Stimulated activated effector memory CD8-positive, alpha-beta T cell treated with anti-CD3 and anti-CD28 coated beads, Interleukin-12 subunit alpha, Interleukin-12 subunit beta, amount 100 ng/mL, for 72 hours (primary cell): ENCODE data around the gene DPH2.

Experiments
- ATAC-seq: fragments of 150-1000 bp; cut with Tn5 transposase; 2 replicates; pipeline ENCODE4 v1.10.0; 2021
- DNase-seq, 2 donors: peaks; one replicate each; pipeline ENCODE4 v3.0.0; 2021 to 2022; ENCODE audit warnings: low spot score in 2 of 2
- H3K27ac Mint-ChIP-seq: one replicate; pipeline ENCODE4 v1.8.0; 2022; ENCODE audit warnings: mild to moderate bottlenecking, mixed read lengths
- H3K36me3 Mint-ChIP-seq: one replicate; pipeline ENCODE4 v1.8.0; 2022; ENCODE audit warnings: mild to moderate bottlenecking, mixed read lengths
- H3K4me1 Mint-ChIP-seq: one replicate; pipeline ENCODE4 v1.8.0; 2022; ENCODE audit warnings: mixed read lengths
- H3K4me3 Mint-ChIP-seq: one replicate; pipeline ENCODE4 v1.8.0; 2022; ENCODE audit warnings: mild to moderate bottlenecking, mixed read lengths
- H3K9me3 Mint-ChIP-seq: one replicate; pipeline ENCODE4 v1.8.0; 2022; ENCODE audit warnings: mixed read lengths

Gene DPH2

GRCh38 chr1:43994794-43995790, 25.3 kb downstream of the DPH2 start:
- DNase-seq (no peak), ATAC-seq (no peak)
- H3K4me1 Mint-ChIP-seq, result peaks cover 20% of the 10 kb centered on the region
- H3K9me3 Mint-ChIP-seq, result no peaks in the 10 kb centered on the region
- H3K4me3 Mint-ChIP-seq, result no peak overlapping the region
- peaks cover 14% of the 10 kb centered on the region for H3K36me3 Mint-ChIP-seq
- H3K27ac Mint-ChIP-seq, result no peak overlapping the region

DNA sequence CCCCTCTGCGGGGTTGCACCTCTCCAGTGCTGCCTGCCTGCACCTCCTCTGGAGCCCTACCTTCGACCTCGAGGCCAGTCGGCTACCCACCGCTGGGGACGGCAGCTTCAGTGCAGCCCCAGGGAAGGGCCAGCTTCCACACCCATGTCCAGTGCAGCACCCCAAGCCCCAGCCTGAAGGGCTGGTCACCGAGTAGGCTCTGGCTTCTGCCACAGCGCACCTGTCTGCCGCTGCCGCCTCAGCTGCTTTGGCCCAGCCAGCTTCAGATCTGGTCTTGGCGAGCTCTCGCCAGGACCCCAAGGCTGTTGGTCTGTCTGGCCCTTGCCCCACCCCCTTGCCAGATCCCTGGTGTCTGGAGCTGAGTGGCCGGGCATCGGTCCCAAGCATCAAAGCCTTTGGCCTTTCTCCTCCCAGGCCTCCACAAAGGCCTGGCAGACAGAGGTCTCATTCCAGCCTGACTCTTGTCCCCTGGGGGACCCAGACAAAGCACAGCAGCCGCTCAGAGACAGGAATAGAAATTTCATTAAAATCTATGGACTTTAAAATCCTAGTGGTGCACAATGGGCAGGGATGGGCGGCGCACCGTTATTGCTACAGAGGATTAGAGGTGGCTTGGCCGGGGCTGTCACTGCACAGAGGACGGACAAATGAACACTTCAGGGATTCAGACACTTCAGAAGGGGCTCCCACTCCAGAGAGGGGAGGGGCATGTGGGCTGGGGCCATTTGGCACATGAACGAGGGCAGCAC, 26.3 kb downstream of the DPH2 start:
- Mint-ChIP-seq H3K27ac (no peak overlapping the region), H3K4me3 (no peak overlapping the region), H3K4me1 (peaks cover 20% of the 10 kb centered on the region), H3K9me3 (no peaks in the 10 kb centered on the region), H3K36me3 (peaks cover 14% of the 10 kb centered on the region)
- no peak for DNase-seq
- no peak for ATAC-seq

DNA sequence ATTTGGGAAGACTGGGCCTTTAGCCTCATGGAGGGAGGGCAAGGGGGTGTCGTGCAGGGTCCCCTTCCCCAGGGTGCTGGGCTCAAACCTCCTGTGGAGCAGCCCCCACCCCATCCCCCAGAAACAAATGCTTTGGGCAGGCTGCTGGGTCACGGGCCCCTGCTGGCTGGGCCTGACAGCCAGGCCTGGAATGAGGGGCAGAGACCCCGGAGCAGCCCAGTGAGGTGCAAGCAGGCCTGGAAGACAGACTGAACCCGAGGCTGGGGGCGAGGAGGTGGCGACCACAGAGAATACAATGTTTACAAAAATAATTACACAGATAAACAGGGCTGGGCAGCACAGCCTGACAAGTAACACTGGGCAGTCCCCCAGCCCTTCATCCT, 26.9 kb downstream of the DPH2 start:
- DNase-seq (no peak), ATAC-seq (no peak)
- H3K27ac Mint-ChIP-seq, result no peak overlapping the region
- no peaks in the 10 kb centered on the region for H3K9me3 Mint-ChIP-seq
- H3K36me3 Mint-ChIP-seq, result peaks cover 10% of the 10 kb centered on the region
- H3K4me1 Mint-ChIP-seq, result peaks cover 16% of the 10 kb centered on the region
- H3K4me3 Mint-ChIP-seq, result no peak overlapping the region

GRCh38 chr1:43997295-43997999, 27.6 kb downstream of the DPH2 start:
- DNase-seq (no peak), ATAC-seq (no peak)
- Mint-ChIP-seq H3K27ac (no peak overlapping the region), H3K36me3 (peaks cover 6% of the 10 kb centered on the region), H3K9me3 (no peaks in the 10 kb centered on the region), H3K4me1 (peaks cover 9% of the 10 kb centered on the region), H3K4me3 (no peak overlapping the region)

DNA sequence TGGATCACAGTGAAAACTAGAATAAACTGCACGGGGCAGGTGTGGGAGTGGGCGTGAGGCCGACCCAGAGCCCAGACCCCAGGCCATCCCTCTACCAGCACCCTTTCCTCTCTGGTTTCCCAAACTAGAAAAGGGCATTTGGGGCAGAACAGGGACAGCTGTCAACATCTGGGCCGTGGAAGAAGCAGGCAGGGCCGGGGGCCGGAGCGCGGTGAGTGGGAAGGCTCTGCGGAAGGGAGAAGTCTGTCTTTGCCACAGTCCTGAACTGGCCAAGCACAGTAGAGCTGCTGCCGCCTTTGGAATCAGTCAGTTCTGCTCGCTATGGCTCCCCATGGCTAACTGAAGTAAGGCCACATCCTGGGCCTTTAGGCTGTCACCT, 28.2 kb downstream of the DPH2 start:
- DNase-seq (no peak), ATAC-seq (no peak)
- Mint-ChIP-seq H3K27ac (no peak overlapping the region), H3K9me3 (no peaks in the 10 kb centered on the region), H3K4me1 (peaks cover 6% of the 10 kb centered on the region), H3K36me3 (peaks cover 6% of the 10 kb centered on the region), H3K4me3 (no peak overlapping the region)

- Mint-ChIP-seq H3K9me3 (no peaks in the 10 kb centered on the region), H3K36me3 (peaks cover 5% of the 10 kb centered on the region), H3K27ac (no peak overlapping the region), H3K4me1 (peaks cover 6% of the 10 kb centered on the region), H3K4me3 (no peak overlapping the region)
- DNase-seq, result no peak
- no peak for ATAC-seq
Measured at GRCh38 chr1:43999455-43999854, 29.6 kb downstream of the DPH2 start.

- H3K4me3 Mint-ChIP-seq, result no peak overlapping the region
- no peaks in the 10 kb centered on the region for H3K9me3 Mint-ChIP-seq
- no peak for ATAC-seq
- no peaks in the 10 kb centered on the region for H3K36me3 Mint-ChIP-seq
- no peak for DNase-seq
- H3K4me1 Mint-ChIP-seq, result peaks cover 6% of the 10 kb centered on the region
- no peak overlapping the region for H3K27ac Mint-ChIP-seq
Measured at GRCh38 chr1:44000122-44000665, 30.4 kb downstream of the DPH2 start.

- no peaks in the 10 kb centered on the region for H3K9me3 Mint-ChIP-seq
- DNase-seq (no peak), ATAC-seq (no peak)
- H3K4me3 Mint-ChIP-seq, result no peak overlapping the region
- H3K36me3 Mint-ChIP-seq, result no peaks in the 10 kb centered on the region
- H3K27ac Mint-ChIP-seq, result no peak overlapping the region
- H3K4me1 Mint-ChIP-seq, result peaks cover 6% of the 10 kb centered on the region
Measured at GRCh38 chr1:44002165-44002564, 32.4 kb downstream of the DPH2 start.

GRCh38 chr1:44002606-44003157, 32.9 kb downstream of the DPH2 start:
- Mint-ChIP-seq H3K4me3 (no peak overlapping the region), H3K9me3 (no peaks in the 10 kb centered on the region), H3K36me3 (no peaks in the 10 kb centered on the region), H3K4me1 (peaks cover 6% of the 10 kb centered on the region), H3K27ac (no peak overlapping the region)
- ATAC-seq (no peak), DNase-seq (no peak)

GRCh38 chr1:44008259-44008658, 38.4 kb downstream of the DPH2 start:
- Mint-ChIP-seq H3K9me3 (no peaks in the 10 kb centered on the region), H3K4me1 (no peaks in the 10 kb centered on the region), H3K36me3 (no peaks in the 10 kb centered on the region), H3K27ac (peak overlapping the region; percentile 62), H3K4me3 (no peak overlapping the region)
- ATAC-seq (no peak), DNase-seq (no peak)

- no peak for DNase-seq
- H3K4me1 Mint-ChIP-seq, result no peaks in the 10 kb centered on the region
- no peak for ATAC-seq
- no peak overlapping the region for H3K4me3 Mint-ChIP-seq
- no peaks in the 10 kb centered on the region for H3K9me3 Mint-ChIP-seq
- no peaks in the 10 kb centered on the region for H3K36me3 Mint-ChIP-seq
- no peak overlapping the region for H3K27ac Mint-ChIP-seq
Measured at GRCh38 chr1:44010935-44011471, 41.2 kb downstream of the DPH2 start.

GRCh38 chr1:44012404-44012803, 42.6 kb downstream of the DPH2 start:
- Mint-ChIP-seq H3K9me3 (no peaks in the 10 kb centered on the region), H3K4me3 (no peak overlapping the region), H3K36me3 (no peaks in the 10 kb centered on the region), H3K4me1 (no peaks in the 10 kb centered on the region), H3K27ac (no peak overlapping the region)
- no peak for DNase-seq
- ATAC-seq, result no peak

DNA sequence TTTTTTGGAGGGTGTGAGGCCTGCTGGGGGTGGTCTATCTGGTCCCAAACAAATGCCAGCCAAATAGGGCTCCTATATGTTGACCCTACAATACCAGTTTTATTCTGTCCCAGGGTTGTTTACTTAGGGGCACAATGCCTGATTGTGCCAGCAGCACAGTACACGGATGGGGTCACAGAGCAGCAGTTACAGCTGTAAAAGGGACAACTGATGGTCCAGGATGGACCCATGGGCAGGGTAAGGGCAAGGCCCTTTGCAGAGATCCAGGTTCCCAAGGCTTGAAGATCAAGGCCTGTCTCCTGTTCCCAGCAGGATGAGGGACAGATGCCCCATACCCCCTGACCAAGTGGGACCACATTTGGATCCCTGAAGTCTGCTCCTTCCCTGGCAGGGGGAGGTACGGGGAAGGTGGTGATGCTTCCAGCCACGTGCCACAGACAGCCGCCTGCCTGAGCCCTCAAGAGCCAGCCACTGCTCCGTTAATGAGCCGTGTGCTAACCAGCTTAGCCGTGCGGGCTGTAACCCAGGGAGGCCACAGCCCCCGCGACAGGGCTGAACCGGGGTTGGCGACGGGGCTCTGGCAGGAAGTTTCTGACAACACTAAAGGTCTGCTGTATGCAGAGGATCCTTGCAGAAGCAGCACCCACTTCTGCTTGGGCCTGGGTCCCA, 43.3 kb downstream of the DPH2 start:
- Mint-ChIP-seq H3K4me3 (no peak overlapping the region), H3K9me3 (no peaks in the 10 kb centered on the region), H3K27ac (no peak overlapping the region), H3K36me3 (no peaks in the 10 kb centered on the region), H3K4me1 (no peaks in the 10 kb centered on the region)
- ATAC-seq, result no peak
- no peak for DNase-seq

- peak overlapping the region; percentile 41 for H3K27ac Mint-ChIP-seq
- H3K36me3 Mint-ChIP-seq, result no peaks in the 10 kb centered on the region
- no peak for DNase-seq
- ATAC-seq, result no peak
- H3K9me3 Mint-ChIP-seq, result no peaks in the 10 kb centered on the region
- H3K4me3 Mint-ChIP-seq, result no peak overlapping the region
- H3K4me1 Mint-ChIP-seq, result no peaks in the 10 kb centered on the region
Measured at GRCh38 chr1:44013949-44014348, 44.1 kb downstream of the DPH2 start.
